ENCODE data around the gene PHF21B.

- TF ChIP-seq POLR2AphosphoS5 (IDR thresholded peaks at IDR 0.05) (no peak), CTCF (IDR thresholded peaks at IDR 0.05) (no peak)
Observed at GRCh38 chr22:45034821-45035220, 25.0 kb upstream of the PHF21B start.

All from suprapubic skin (tissue), 3 donors.